Tibial nerve (tissue), 4 donors: ENCODE data around the gene ANO2. TPM values are rescaled to one million over a fixed set of nuclear protein-coding genes. Genes with fewer than 3 reads are reported as not detected.

Source experiments
- DNase-seq, 2 donors: peaks; one replicate each; pipeline ENCODE4 v3.0.0-alpha.2; 2019; ENCODE audit warnings: low spot score in 2 of 2
- H3K27ac ChIP-seq, 4 donors: fragments of 200-600 bp; sonication (generic) in 3 of 4; one replicate each; pipeline ENCODE4 v1.5.1; 2017 to 2019; ENCODE audit warnings: mild to moderate bottlenecking in 1 of 4
- H3K27me3 ChIP-seq, 2 donors: fragments of 200-600 bp; sonication (generic) in 1 of 2; one replicate each; pipeline versions ENCODE4 v1.5.1 to v1.6.0; 2017 to 2019
- H3K36me3 ChIP-seq, 3 donors: fragments of 200-600 bp; sonication (generic); one replicate each; pipeline ENCODE4 v1.5.1; 2018 to 2019
- H3K4me1 ChIP-seq, 4 donors: fragments of 200-600 bp; sonication (generic) in 3 of 4; one replicate each; pipeline ENCODE4 v1.5.1; 2017 to 2019
- H3K4me3 ChIP-seq, 4 donors: fragments of 200-600 bp; sonication (generic) in 3 of 4; one replicate each; pipeline ENCODE4 v1.5.1; 2017 to 2019; ENCODE audit warnings: mild to moderate bottlenecking in 1 of 4, moderate library complexity in 1 of 4
- H3K9me3 ChIP-seq, 4 donors: fragments of 200-600 bp; sonication (generic) in 3 of 4; one replicate each; pipeline ENCODE4 v1.5.1; 2017 to 2019
- CTCF ChIP-seq, 5 experiments: fragments of 200-600 bp in 3 of 5; fragments of 450-650 bp in 2 of 5; sonication (generic) in 3 of 5; IDR thresholded peaks; one replicate each; pipeline ENCODE4 v1.5.1; 2016 to 2019; ENCODE audit warnings: antibody characterized with exemption in 5 of 5, mild to moderate bottlenecking in 3 of 5, moderate library complexity in 2 of 5
- EP300 ChIP-seq, 2 donors: sonication (generic); formaldehyde crosslinking; IDR thresholded peaks; one replicate each; pipeline ENCODE4 v1.6.1; 2017; ENCODE audit warnings: antibody characterized with exemption in 2 of 2, mild to moderate bottlenecking in 1 of 2
- POLR2A ChIP-seq, 2 donors: fragments of 450-650 bp; IDR thresholded peaks; one replicate each; pipeline ENCODE4 v1.6.1; 2017; ENCODE audit warnings: antibody characterized with exemption in 2 of 2, mild to moderate bottlenecking in 2 of 2, moderate library complexity in 2 of 2
- whole genome bisulfite sequencing, 2 donors: methylation state at CpG; one replicate each; pipeline ENCODE4 v1.1.5; 2018; 5-methylcytosine and 5-hydroxymethylcytosine counted together
- total RNA-seq, 4 donors: library from RNA; depleted of rRNA; stranded (reverse); fragments of >200 nt; gene quantifications; one replicate each; pipeline ENCODE4 v1.1.0, GENCODE V29; 2016

Gene ANO2
- total RNA-seq, 4 donors from 2014 or later = 13.8 to 23.2 (median 21.3) TPM

- Histone ChIP-seq H3K4me1 (no peaks in the 10 kb centered on the region), H3K27ac (no peak overlapping the region), H3K27me3 (no peaks in the 10 kb centered on the region), H3K9me3 (peaks cover 0 to 5% (median 0%) of the 10 kb centered on the region in 4 donors), H3K36me3 (peaks cover 0 to 9% (median 0%) of the 10 kb centered on the region in 3 donors), H3K4me3 (no peak overlapping the region)
- no peak for TF ChIP-seq EP300 (IDR thresholded peaks at IDR 0.05)
- no peak for TF ChIP-seq CTCF (IDR thresholded peaks at IDR 0.05)
- TF ChIP-seq POLR2A (IDR thresholded peaks at IDR 0.05) = no peak
- peak in 1 of 2 donors; percentile 1 for DNase-seq
- WGBS, 2 donors = 79 to 88% methylated on average over 9 of the region's 9 CpGs
Observed at GRCh38 chr12:5976196-5976595, 31.1 kb upstream of the ANO2 start.

- 81 to 97% methylated on average over 8 of the region's 8 CpGs for WGBS, 2 donors
- Histone ChIP-seq H3K36me3 (no peaks in the 10 kb centered on the region), H3K27me3 (no peaks in the 10 kb centered on the region), H3K4me3 (no peak overlapping the region), H3K27ac (no peak overlapping the region), H3K9me3 (no peaks in the 10 kb centered on the region), H3K4me1 (no peaks in the 10 kb centered on the region)
- TF ChIP-seq EP300 (IDR thresholded peaks at IDR 0.05) (no peak), CTCF (IDR thresholded peaks at IDR 0.05) (no peak), POLR2A (IDR thresholded peaks at IDR 0.05) (no peak)
- DNase-seq = no peak
Observed at GRCh38 chr12:5973461-5974115, 28.5 kb upstream of the ANO2 start.

- WGBS, 2 donors = 43 to 63% methylated on average over 8 of the region's 8 CpGs
Observed at GRCh38 chr12:5972387-5972786, 27.3 kb upstream of the ANO2 start.

GRCh38 chr12:5971194-5971850, 26.3 kb upstream of the ANO2 start:
- H3K4me1 ChIP-seq = no peaks in the 10 kb centered on the region
- no peaks in the 10 kb centered on the region for H3K9me3 ChIP-seq
- no peak for DNase-seq
- no peak overlapping the region for H3K27ac ChIP-seq
- H3K36me3 ChIP-seq = no peaks in the 10 kb centered on the region
- no peak overlapping the region for H3K4me3 ChIP-seq
- no peaks in the 10 kb centered on the region for H3K27me3 ChIP-seq
- 86 to 87% methylated on average over 10 of the region's 10 CpGs for WGBS, 2 donors
- no peak for TF ChIP-seq CTCF (IDR thresholded peaks at IDR 0.05)
- no peak for TF ChIP-seq POLR2A (IDR thresholded peaks at IDR 0.05)
- TF ChIP-seq EP300 (IDR thresholded peaks at IDR 0.05) = no peak

More at GRCh38 chr12:5972387-5972786, 27.3 kb upstream of the ANO2 start:
- Histone ChIP-seq H3K4me3 (no peak overlapping the region), H3K36me3 (no peaks in the 10 kb centered on the region), H3K27ac (no peak overlapping the region), H3K9me3 (no peaks in the 10 kb centered on the region), H3K27me3 (no peaks in the 10 kb centered on the region), H3K4me1 (no peaks in the 10 kb centered on the region)
- no peak for DNase-seq
- TF ChIP-seq CTCF (IDR thresholded peaks at IDR 0.05) = no peak
- no peak for TF ChIP-seq EP300 (IDR thresholded peaks at IDR 0.05)
- no peak for TF ChIP-seq POLR2A (IDR thresholded peaks at IDR 0.05)

- H3K9me3 ChIP-seq = no peaks in the 10 kb centered on the region
- no peaks in the 10 kb centered on the region for H3K36me3 ChIP-seq
- H3K4me1 ChIP-seq = peaks cover 0 to 4% (median 0%) of the 10 kb centered on the region in 4 donors
- no peak for DNase-seq
- TF ChIP-seq CTCF (IDR thresholded peaks at IDR 0.05) (no peak), EP300 (IDR thresholded peaks at IDR 0.05) (no peak), POLR2A (IDR thresholded peaks at IDR 0.05) (no peak)
- H3K27ac ChIP-seq = no peak overlapping the region
- 89 to 97% methylated on average over 5 of the region's 5 CpGs for whole genome bisulfite sequencing, 2 donors
- H3K27me3 ChIP-seq = no peaks in the 10 kb centered on the region
- H3K4me3 ChIP-seq = no peak overlapping the region
Observed at GRCh38 chr12:5969974-5970690, 25.1 kb upstream of the ANO2 start.
